OCI-LY1 (cell line): ENCODE measurements around the gene PXK.

Experiments
- H2AFZ ChIP-seq: fragments of 200-600 bp; sonication (generic), shearing (Covaris generic); 2 replicates; pipeline ENCODE4 v1.6.0; 2014; ENCODE audit warnings: antibody characterized with exemption, mild to moderate bottlenecking, low read length
- H3F3A ChIP-seq: fragments of 200-600 bp; sonication (generic), shearing (Covaris generic); 2 replicates; pipeline ENCODE4 v1.6.0; 2014; ENCODE audit warnings: mild to moderate bottlenecking, antibody characterized with exemption, low read length, moderate library complexity; ENCODE audit not compliant: insufficient read depth
- H3K27ac ChIP-seq: fragments of 200-600 bp; sonication (generic); 2 replicates; pipeline ENCODE4 v1.5.1; 2014; ENCODE audit warnings: low read length, mixed run types, mild to moderate bottlenecking, low read depth; ENCODE audit not compliant: poor library complexity, severe bottlenecking
- H3K27me3 ChIP-seq: fragments of 200-600 bp; sonication (generic); 2 replicates; pipeline ENCODE4 v1.6.0; 2014; ENCODE audit warnings: antibody characterized with exemption, mild to moderate bottlenecking, low read length, moderate library complexity; ENCODE audit not compliant: insufficient read depth
- H3K36me3 ChIP-seq: fragments of 200-600 bp; sonication (generic); 2 replicates; pipeline ENCODE4 v1.6.1; 2014; ENCODE audit warnings: mild to moderate bottlenecking, antibody characterized with exemption, low read length, moderate library complexity, mixed read lengths; ENCODE audit not compliant: insufficient read depth
- H3K4me1 ChIP-seq: fragments of 200-600 bp; sonication (generic); 2 replicates; pipeline ENCODE4 v1.5.1; 2014; ENCODE audit warnings: mild to moderate bottlenecking, low read length, moderate library complexity; ENCODE audit not compliant: insufficient read depth, severe bottlenecking
- H3K4me2 ChIP-seq: fragments of 200-600 bp; sonication (generic), shearing (Covaris generic); 2 replicates; pipeline ENCODE4 v1.6.1; 2014; ENCODE audit warnings: low read length
- H3K4me3 ChIP-seq: fragments of 200-600 bp; sonication (generic); 2 replicates; pipeline ENCODE4 v1.5.1; 2014; ENCODE audit warnings: low read length, low read depth, mild to moderate bottlenecking, mixed read lengths; ENCODE audit not compliant: poor library complexity, severe bottlenecking
- H3K79me2 ChIP-seq: fragments of 200-600 bp; shearing (Covaris generic); 2 replicates; pipeline ENCODE4 v1.6.1; 2016; ENCODE audit warnings: mixed run types, low read length, mixed read lengths; ENCODE audit not compliant: insufficient read depth
- H3K9ac ChIP-seq: fragments of 200-600 bp; sonication (generic), shearing (Covaris generic); 2 replicates; pipeline ENCODE4 v1.6.1; 2014; ENCODE audit warnings: mild to moderate bottlenecking, low read length, mixed read lengths
- H3K9me2 ChIP-seq: fragments of 200-600 bp; sonication (generic), shearing (Covaris generic); 2 replicates; pipeline ENCODE4 v1.6.1; 2014; ENCODE audit warnings: low read depth, mild to moderate bottlenecking, low read length, mixed read lengths
- H3K9me3 ChIP-seq: fragments of 200-600 bp; shearing (Covaris generic); 2 replicates; pipeline ENCODE4 v1.6.1; 2014; ENCODE audit warnings: low read length, mixed read lengths
- H4K20me1 ChIP-seq: fragments of 200-600 bp; sonication (generic), shearing (Covaris generic); 2 replicates; pipeline ENCODE4 v1.6.0; 2016; ENCODE audit warnings: mild to moderate bottlenecking, low read length; ENCODE audit not compliant: insufficient read depth
- CTCF ChIP-seq: fragments of 200-600 bp; sonication (generic), shearing (Covaris generic); IDR thresholded peaks from 2 replicates; pipeline ENCODE4 v1.5.1; 2017; ENCODE audit warnings: mild to moderate bottlenecking, antibody characterized with exemption, low read length, moderate library complexity, mixed read lengths
- EZH2 ChIP-seq: fragments of 200-600 bp; sonication (generic), shearing (Covaris generic); IDR thresholded peaks from 2 replicates; pipeline ENCODE4 v1.8.0; 2017; ENCODE audit warnings: borderline replicate concordance, mixed run types, mild to moderate bottlenecking, antibody characterized with exemption, low read length, moderate library complexity, mixed read lengths

PXK gene

GRCh38 chr3:58329922-58330413 lies 2.7 kb upstream of the PXK start:
- H4K20me1 ChIP-seq, result no peaks in the 10 kb centered on the region
- TF ChIP-seq EZH2 (no peak), CTCF (no peak)
- H3K27ac ChIP-seq, result peak overlapping the region; percentile 84
- no peak overlapping the region for H3K9ac ChIP-seq
- no peaks in the 10 kb centered on the region for H3K9me3 ChIP-seq
- peaks cover 6% of the 10 kb centered on the region; the same call in 1 of the 2 replicates for H3K36me3 ChIP-seq
- H3K4me3 ChIP-seq, result no peak overlapping the region
- H3K9me2 ChIP-seq, result no peaks in the 10 kb centered on the region
- H3K4me2 ChIP-seq, result no peak overlapping the region
- peaks cover 5% of the 10 kb centered on the region; the same call in 1 of the 2 replicates for H3F3A ChIP-seq
- peaks cover 26% of the 10 kb centered on the region for H3K79me2 ChIP-seq
- no peaks in the 10 kb centered on the region for H3K27me3 ChIP-seq
- H2AFZ ChIP-seq, result no peak overlapping the region
- peaks cover 41% of the 10 kb centered on the region for H3K4me1 ChIP-seq

GRCh38 chr3:58331593-58332152 lies 1.0 kb upstream of the PXK start:
- peak overlapping the region; percentile 84 for H3K27ac ChIP-seq
- peaks cover 5% of the 10 kb centered on the region; the same call in 1 of the 2 replicates for H3F3A ChIP-seq
- peaks cover 17% of the 10 kb centered on the region; the same call in 1 of the 2 replicates for H3K36me3 ChIP-seq
- H3K79me2 ChIP-seq, result peaks cover 42% of the 10 kb centered on the region
- no peaks in the 10 kb centered on the region for H3K9me2 ChIP-seq
- no peaks in the 10 kb centered on the region for H4K20me1 ChIP-seq
- no peaks in the 10 kb centered on the region for H3K9me3 ChIP-seq
- H3K4me1 ChIP-seq, result peaks cover 42% of the 10 kb centered on the region
- no peak overlapping the region for H2AFZ ChIP-seq
- peak overlapping the region; percentile 86 for H3K9ac ChIP-seq
- H3K27me3 ChIP-seq, result no peaks in the 10 kb centered on the region
- TF ChIP-seq EZH2 (no peak), CTCF (no peak)
- peak overlapping the region; percentile 98 for H3K4me3 ChIP-seq
- peak overlapping the region; percentile 95 for H3K4me2 ChIP-seq

DNA sequence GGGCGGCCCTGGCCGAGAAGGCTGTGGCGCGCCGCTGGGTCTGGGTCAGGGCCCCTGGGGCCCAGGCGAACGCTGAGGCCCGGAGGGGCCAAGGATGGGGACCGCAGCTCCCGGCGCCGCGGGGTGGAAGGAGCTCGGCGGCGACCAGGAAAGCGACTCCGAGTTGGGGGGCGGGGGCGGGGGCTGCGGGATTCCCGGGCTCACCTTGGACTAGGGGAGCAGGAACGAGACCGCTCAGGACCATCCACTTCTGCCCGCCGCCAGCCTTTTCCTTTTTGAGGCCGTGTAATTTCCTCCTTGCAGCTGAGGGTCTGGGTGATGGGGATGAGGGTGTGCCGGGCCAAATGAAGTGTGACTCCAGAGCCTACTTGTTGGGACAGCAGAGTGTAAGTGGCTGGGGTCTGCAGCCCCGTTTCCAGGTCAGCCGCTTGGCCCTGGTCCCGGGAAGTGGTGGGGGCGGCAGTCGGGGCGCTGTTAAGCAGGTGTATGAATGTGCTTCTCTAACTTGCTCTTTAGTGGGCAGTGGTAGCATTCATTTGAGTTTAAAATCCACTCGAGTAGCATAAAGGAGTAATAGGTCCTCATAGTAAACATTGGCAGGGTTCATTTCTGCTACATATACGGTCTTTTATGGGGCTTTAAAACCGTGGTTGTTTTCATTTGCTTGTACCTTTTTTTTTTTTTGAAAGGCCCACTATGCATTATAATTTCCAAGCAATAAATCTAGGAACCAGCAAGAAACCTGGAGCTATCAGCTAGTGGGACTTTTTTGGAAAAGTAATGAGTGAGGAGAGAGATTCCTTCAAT lies 717 bp downstream of the PXK start:
- H2AFZ ChIP-seq, result no peak overlapping the region
- no peaks in the 10 kb centered on the region for H3K27me3 ChIP-seq
- peak overlapping the region; percentile 92 for H3K27ac ChIP-seq
- H3K79me2 ChIP-seq, result peaks cover 58% of the 10 kb centered on the region
- H3F3A ChIP-seq, result peaks cover 5% of the 10 kb centered on the region; the same call in 1 of the 2 replicates
- H3K4me1 ChIP-seq, result peaks cover 58% of the 10 kb centered on the region
- no peaks in the 10 kb centered on the region for H3K9me2 ChIP-seq
- H3K36me3 ChIP-seq, result peaks cover 32% of the 10 kb centered on the region
- no peaks in the 10 kb centered on the region for H4K20me1 ChIP-seq
- peak overlapping the region; percentile 95 for H3K4me2 ChIP-seq
- H3K4me3 ChIP-seq, result peak overlapping the region; percentile 98
- TF ChIP-seq CTCF (peak; percentile 53), EZH2 (no peak)
- peak overlapping the region; percentile 86 for H3K9ac ChIP-seq
- H3K9me3 ChIP-seq, result no peaks in the 10 kb centered on the region
